K562 (cell line): ENCODE results near the gene CLEC3B. TPM values are rescaled to one million over a fixed set of nuclear protein-coding genes. Genes with fewer than 3 reads are reported as not detected.
A peak's percentile ranks its signal among the peaks of the same experiment; 100 is the strongest.

Source experiments
- ARID1B ChIP-seq: fragments of 450-650 bp; IDR thresholded peaks from 2 replicates; pipeline ENCODE4 v1.6.1; 2016; ENCODE audit warnings: antibody characterized with exemption, mild to moderate bottlenecking, inconsistent platforms
- ATF1 ChIP-seq, 2 experiments: fragments of 450-650 bp in 1 of 2; IDR thresholded peaks; 2 replicates each; pipeline ENCODE4 v1.6.1; 2016; ENCODE audit warnings: missing compliant biosample characterization in 1 of 2, missing genetic modification characterization in 1 of 2
- ATF4 ChIP-seq: fragments of 450-650 bp; formaldehyde crosslinking; IDR thresholded peaks from 2 replicates; pipeline ENCODE4 v1.4.0; 2022; ENCODE audit warnings: mild to moderate bottlenecking, moderate library complexity
- BMI1 ChIP-seq: fragments of 150-350 bp; IDR thresholded peaks from 2 replicates; pipeline ENCODE4 v1.6.1; 2014; ENCODE audit warnings: low read length
- CBX3 ChIP-seq, 2 experiments: IDR thresholded peaks; 1 replicate in 1 of 2; 2 replicates in 1 of 2; pipeline ENCODE4 v1.6.1; 2012; ENCODE audit warnings: inconsistent platforms in 2 of 2, low read length in 2 of 2, borderline replicate concordance in 1 of 2, control low read depth in 1 of 2
- CBX8 ChIP-seq: fragments of 200-600 bp; sonication (generic); IDR thresholded peaks from 2 replicates; pipeline ENCODE4 v1.6.1; 2012; ENCODE audit warnings: borderline replicate concordance, mixed run types, low read depth, mild to moderate bottlenecking, moderate library complexity, mixed read lengths, low read length, control low read depth, inconsistent platforms; ENCODE audit not compliant: poor library complexity, severe bottlenecking; ENCODE audit errors: extremely low read depth
- CSDE1 ChIP-seq, 2 experiments: fragments of 450-650 bp; IDR thresholded peaks; 2 replicates each; pipeline ENCODE4 v1.6.1; 2016; ENCODE audit warnings: mild to moderate bottlenecking in 1 of 2
- ETS2 ChIP-seq: IDR thresholded peaks from 2 replicates; pipeline ENCODE4 v1.6.1; 2016; ENCODE audit warnings: borderline replicate concordance, missing genetic modification characterization, mild to moderate bottlenecking, moderate library complexity, missing compliant biosample characterization; ENCODE audit not compliant: poor library complexity, severe bottlenecking
- EWSR1 ChIP-seq: fragments of 450-650 bp; IDR thresholded peaks from 2 replicates; pipeline ENCODE4 v1.6.1; 2018; ENCODE audit warnings: borderline replicate concordance, mild to moderate bottlenecking, low read depth, moderate library complexity; ENCODE audit not compliant: partially characterized antibody
- GABPA ChIP-seq: fragments of 200-800 bp; sonication (Bioruptor generic); conservative IDR thresholded peaks from 2 replicates; pipeline ENCODE4 v1.6.1; 2016; ENCODE audit warnings: low read depth, missing genetic modification characterization, missing compliant biosample characterization
- KDM1A ChIP-seq, 2 experiments: fragments of 450-650 bp; IDR thresholded peaks; 2 replicates each; pipeline ENCODE4 v1.6.1; 2016; ENCODE audit warnings: mild to moderate bottlenecking in 2 of 2
- L3MBTL2 ChIP-seq: fragments of 450-650 bp; IDR thresholded peaks from 2 replicates; pipeline ENCODE4 v1.6.1; 2016; ENCODE audit warnings: mild to moderate bottlenecking, moderate library complexity
- MCM2 ChIP-seq: fragments of 450-650 bp; IDR thresholded peaks from 2 replicates; pipeline ENCODE4 v1.6.1; 2017; ENCODE audit warnings: low read depth, mild to moderate bottlenecking
- PBX2 ChIP-seq, 2 experiments: IDR thresholded peaks in 1 of 2; conservative IDR thresholded peaks in 1 of 2; 2 replicates each; pipeline ENCODE4 v1.6.1; 2016; ENCODE audit warnings: low read depth in 2 of 2, mild to moderate bottlenecking in 1 of 2, missing compliant biosample characterization in 1 of 2, missing genetic modification characterization in 1 of 2, moderate library complexity in 1 of 2
- PHTF2 ChIP-seq: fragments of 250-450 bp; sonication (Bioruptor Pico); IDR thresholded peaks from 2 replicates; pipeline ENCODE4 v1.5.0; 2021; ENCODE audit warnings: mild to moderate bottlenecking
- PTBP1 ChIP-seq: fragments of 200-400 bp; formaldehyde crosslinking; IDR thresholded peaks from 2 replicates; pipeline ENCODE4 v1.6.1; 2017; ENCODE audit warnings: low read depth, low read length
- PURB ChIP-seq: sonication (generic); formaldehyde crosslinking; IDR thresholded peaks from 2 replicates; pipeline ENCODE4 v1.9.0; 2021; ENCODE audit warnings: low read depth, mild to moderate bottlenecking, missing genetic modification reagents
- TEAD1 ChIP-seq, 2 experiments: fragments of 450-650 bp in 1 of 2; sonication (generic) in 1 of 2; formaldehyde crosslinking; IDR thresholded peaks; 2 replicates each; pipeline versions ENCODE4 v1.4.0 to v1.8.0; 2020 to 2022; ENCODE audit warnings: mild to moderate bottlenecking in 2 of 2, missing genetic modification reagents in 1 of 2
- TGIF2 ChIP-seq: sonication (generic); formaldehyde crosslinking; IDR thresholded peaks from 2 replicates; pipeline ENCODE4 v1.8.1; 2022; ENCODE audit warnings: mild to moderate bottlenecking, missing genetic modification reagents, moderate library complexity
- U2AF2 ChIP-seq: fragments of 200-400 bp; formaldehyde crosslinking; optimal IDR thresholded peaks from 2 replicates; pipeline ENCODE3; 2017; ENCODE audit warnings: low read depth, mild to moderate bottlenecking, low read length
- ZFP91 ChIP-seq: sonication (generic); formaldehyde crosslinking; IDR thresholded peaks from 2 replicates; pipeline ENCODE4 v1.8.0; 2022; ENCODE audit warnings: mild to moderate bottlenecking, missing genetic modification reagents
- ZNF766 ChIP-seq: fragments of 200-800 bp; sonication (Bioruptor generic); conservative IDR thresholded peaks from 2 replicates; pipeline ENCODE4 v1.6.1; 2016; ENCODE audit warnings: missing genetic modification characterization, missing compliant biosample characterization
- ZNF77 ChIP-seq: fragments of 250-450 bp; sonication (Bioruptor Pico); IDR thresholded peaks from 2 replicates; pipeline ENCODE4 v1.5.0; 2020
- polyA plus RNA-seq, 8 experiments: library from polyadenylated mRNA; depleted of rRNA in 4 of 8; stranded (reverse) in 5 of 8; unstranded in 3 of 8; fragments of >200 nt; fragmentation: Nextera tagmentation in 2 of 8; fragmentation: Illumina TruSeq in 1 of 8; extraction: Ambion mirVana in 2 of 8; extraction: Trizol in 1 of 8; gene quantifications; 2 replicates each; pipeline versions ENCODE4 v1.2.1 to v1.2.3, GENCODE V29; 2011 to 2014; ENCODE audit warnings: inconsistent platforms in 1 of 8, missing spikeins in 1 of 8
- total RNA-seq, 7 experiments: library from RNA; depleted of rRNA in 6 of 7; stranded (reverse); fragments of >200 nt in 6 of 7; fragmentation: Illumina TruSeq in 2 of 7; extraction: Trizol in 2 of 7; gene quantifications; 2 replicates each; pipeline versions ENCODE4 v1.2.1 to v1.2.3, GENCODE V29; 2011 to 2021; ENCODE audit warnings: low replicate concordance in 1 of 7

Gene CLEC3B
- total and polyA plus RNA-seq, 9 of the 15 experiments (the other 6 are each of a cell fraction or from before 2014, with no cell fraction given): not detected

GRCh38 chr3:45037720-45038455, 11.8 kb downstream of the CLEC3B start (continued):
- TF ChIP-seq ATF4 (0 out of 2 replicates have a peak, but pooled peaks have one; percentile 15), CBX3 (IDR thresholded peaks at IDR 0.05; ENCODE audit: borderline replicate concordance in 1 of 2, low read length in 2 of 2) (peak in 1 of 2 experiments; percentile 75; a peak in 2 of 3 replicates), PURB (CRISPR knock-in tag) (no peak), KDM1A (IDR thresholded peaks at IDR 0.05) (0 out of 4 replicates have a peak, but pooled peaks of 1 of the 2 experiments have one; percentile 12), ZFP91 (0 out of 2 replicates have a peak, but pooled peaks have one; percentile 37), BMI1 (no peak), PHTF2 (CRISPR knock-in tag) (no peak), CSDE1 (IDR thresholded peaks at IDR 0.05) (no peak), ZNF766 (CRISPR knock-in tag) (no peak), TEAD1 (CRISPR knock-in tag; IDR thresholded peaks at IDR 0.05) (peak in 1 of 2 experiments; percentile 83; a peak in 2 of 4 replicates), EWSR1 (no peak), PTBP1 (no peak), CBX8 (no peak), ARID1B (peak; percentile 53), MCM2 (no peak), ETS2 (tag) (no peak), PBX2 (CRISPR knock-in tag; IDR thresholded peaks at IDR 0.05; ENCODE audit: low read depth) (no peak), PBX2 (tag; conservative IDR thresholded peaks at IDR 0.05; ENCODE audit: low read depth) (peak; percentile 76), L3MBTL2 (peak; percentile 68), TGIF2 (CRISPR knock-in tag) (no peak), ZNF77 (CRISPR knock-in tag) (no peak), GABPA (tag) (no peak), ATF1 (CRISPR knock-in tag; IDR thresholded peaks at IDR 0.05) (no peak), ATF1 (tag; IDR thresholded peaks at IDR 0.05) (peak; percentile 58; the same call in 1 of the 2 replicates), U2AF2 (no peak)
